ENCODE data around the gene RFLNA. TPM values are rescaled to one million over a fixed set of nuclear protein-coding genes. Genes with fewer than 3 reads are reported as not detected.
"Not testable (repeated sequence)": the region's sequence is repeated elsewhere in the genome, so short reads cannot be mapped to it uniquely, and the experiment has no call there.

Gene RFLNA
- total RNA-seq, 1 donor from 2014 or later: not detected

DNA sequence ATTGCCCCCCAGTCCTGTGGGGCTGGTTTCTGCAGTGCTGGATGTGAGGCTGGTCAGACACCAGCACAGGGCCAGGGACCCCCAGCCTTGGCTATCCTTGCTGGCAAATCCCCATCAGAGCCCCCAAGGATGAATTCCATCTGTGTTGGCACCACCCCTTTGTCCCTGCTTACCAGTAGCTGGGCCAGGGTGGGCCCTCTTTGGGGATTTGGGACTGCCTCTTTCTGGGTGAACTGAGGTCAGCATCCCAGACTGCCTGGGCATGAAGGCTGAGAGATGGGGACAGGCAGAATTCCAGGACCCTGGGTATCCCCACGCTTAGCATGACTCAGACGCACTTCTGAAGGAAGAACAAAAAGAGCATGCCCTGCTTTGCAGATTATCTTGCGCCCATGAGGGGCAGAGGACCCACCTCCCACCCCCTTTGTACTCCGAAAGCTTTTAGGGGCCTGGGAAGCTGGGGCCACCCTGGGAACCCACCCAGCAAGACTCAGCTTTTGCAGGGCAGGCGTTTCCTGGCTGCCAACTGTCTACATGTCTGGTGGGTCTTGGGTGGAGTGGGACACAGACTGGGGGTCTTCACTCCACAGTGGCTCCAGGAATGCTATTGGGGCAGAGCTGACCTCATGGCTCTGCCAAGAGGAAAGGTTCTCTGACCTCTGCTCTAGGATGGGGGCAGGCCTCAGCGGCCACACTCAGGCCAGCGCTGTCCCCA lies 26.8 kb downstream of the RFLNA start:
- intact Hi-C loops (cut with micrococcal nuclease): loop anchor here (2.0 kb wide), 1 partner anchor 285 kb away; no protein-coding TSS in a partner anchor
- no peaks in the 10 kb centered on the region for H3K27me3 Mint-ChIP-seq (ENCODE audit: low read depth)
- peaks cover 29% of the 10 kb centered on the region for H3K36me3 Mint-ChIP-seq (ENCODE audit: low read depth)
- no peak overlapping the region for H3K4me3 Mint-ChIP-seq (ENCODE audit: low read depth)
- H3K27ac Mint-ChIP-seq: no peak overlapping the region
- H3K9me3 Mint-ChIP-seq: peaks cover 11% of the 10 kb centered on the region
- no peak for DNase-seq (ENCODE audit: low spot score)
- H3K4me1 Mint-ChIP-seq (ENCODE audit: low read depth): no peaks in the 10 kb centered on the region

GRCh38 chr12:124322271-124322998 lies 27.5 kb downstream of the RFLNA start:
- Mint-ChIP-seq H3K27ac (no peak overlapping the region), H3K27me3 (ENCODE audit: low read depth) (no peaks in the 10 kb centered on the region), H3K4me3 (ENCODE audit: low read depth) (no peak overlapping the region), H3K4me1 (ENCODE audit: low read depth) (no peaks in the 10 kb centered on the region), H3K9me3 (peaks cover 11% of the 10 kb centered on the region), H3K36me3 (ENCODE audit: low read depth) (peaks cover 36% of the 10 kb centered on the region)
- DNase-seq (ENCODE audit: low spot score): no peak
- intact Hi-C loops (cut with micrococcal nuclease): no loop called here

GRCh38 chr12:124322999-124323328 lies 28.1 kb downstream of the RFLNA start:
- H3K27ac Mint-ChIP-seq; DNase-seq (ENCODE audit: low spot score); intact Hi-C loops (cut with micrococcal nuclease); H3K4me1 Mint-ChIP-seq (ENCODE audit: low read depth); H3K4me3 Mint-ChIP-seq (ENCODE audit: low read depth); H3K27me3 Mint-ChIP-seq (ENCODE audit: low read depth): not testable (repeated sequence)
- peaks cover 36% of the 10 kb centered on the region for H3K36me3 Mint-ChIP-seq (ENCODE audit: low read depth)
- H3K9me3 Mint-ChIP-seq: peaks cover 11% of the 10 kb centered on the region

GRCh38 chr12:124323771-124324530 lies 29.1 kb downstream of the RFLNA start:
- no peak overlapping the region for H3K4me3 Mint-ChIP-seq (ENCODE audit: low read depth)
- intact Hi-C loops (cut with micrococcal nuclease): no loop called here

GRCh38 chr12:124324803-124325705 lies 30.2 kb downstream of the RFLNA start:
- Mint-ChIP-seq H3K27me3 (ENCODE audit: low read depth) (no peaks in the 10 kb centered on the region), H3K4me3 (ENCODE audit: low read depth) (no peak overlapping the region), H3K27ac (no peak overlapping the region), H3K4me1 (ENCODE audit: low read depth) (no peaks in the 10 kb centered on the region), H3K9me3 (peaks cover 11% of the 10 kb centered on the region), H3K36me3 (ENCODE audit: low read depth) (peaks cover 45% of the 10 kb centered on the region)
- intact Hi-C loops (cut with micrococcal nuclease): no loop called here
- no peak for DNase-seq (ENCODE audit: low spot score)

More at GRCh38 chr12:124323771-124324530, 29.1 kb downstream of the RFLNA start:
- H3K27ac Mint-ChIP-seq: no peak overlapping the region
- H3K4me1 Mint-ChIP-seq (ENCODE audit: low read depth): no peaks in the 10 kb centered on the region
- no peaks in the 10 kb centered on the region for H3K27me3 Mint-ChIP-seq (ENCODE audit: low read depth)
- peaks cover 42% of the 10 kb centered on the region for H3K36me3 Mint-ChIP-seq (ENCODE audit: low read depth)
- H3K9me3 Mint-ChIP-seq: peaks cover 11% of the 10 kb centered on the region
- DNase-seq (ENCODE audit: low spot score): no peak

- intact Hi-C loops (cut with micrococcal nuclease): no loop called here
- Mint-ChIP-seq H3K36me3 (ENCODE audit: low read depth) (peaks cover 49% of the 10 kb centered on the region), H3K27ac (no peak overlapping the region), H3K9me3 (peaks cover 11% of the 10 kb centered on the region), H3K4me1 (ENCODE audit: low read depth) (no peaks in the 10 kb centered on the region), H3K4me3 (ENCODE audit: low read depth) (no peak overlapping the region), H3K27me3 (ENCODE audit: low read depth) (no peaks in the 10 kb centered on the region)
- DNase-seq (ENCODE audit: low spot score): no peak
These were observed 31.2 kb downstream of the RFLNA start for GRCh38 chr12:124326104-124326503.

DNA sequence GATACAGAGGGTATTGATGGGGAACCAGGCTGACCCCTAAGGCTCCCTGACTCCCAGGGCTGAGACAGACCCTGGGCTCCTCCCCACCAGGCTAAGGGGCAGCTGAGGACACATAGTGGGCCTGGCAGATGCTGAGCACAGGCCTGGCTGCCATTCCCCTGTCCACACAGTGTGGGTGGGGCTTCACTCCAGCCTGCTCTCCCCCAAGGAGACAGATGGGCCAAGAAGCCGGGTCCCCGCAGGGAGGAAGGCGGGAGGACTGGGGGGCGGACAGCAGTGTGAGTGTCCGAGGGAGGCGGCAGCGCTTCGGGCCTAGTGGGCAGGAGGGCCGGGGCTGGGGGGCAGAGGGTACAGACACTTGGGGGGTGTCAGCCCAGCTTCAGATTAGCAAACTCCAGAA lies 32.0 kb downstream of the RFLNA start:
- peaks cover 49% of the 10 kb centered on the region for H3K36me3 Mint-ChIP-seq (ENCODE audit: low read depth)
- H3K27ac Mint-ChIP-seq: no peak overlapping the region
- H3K9me3 Mint-ChIP-seq: peaks cover 11% of the 10 kb centered on the region
- no peaks in the 10 kb centered on the region for H3K27me3 Mint-ChIP-seq (ENCODE audit: low read depth)
- H3K4me1 Mint-ChIP-seq (ENCODE audit: low read depth): no peaks in the 10 kb centered on the region
- no peak for DNase-seq (ENCODE audit: low spot score)
- intact Hi-C loops (cut with micrococcal nuclease): no loop called here
- H3K4me3 Mint-ChIP-seq (ENCODE audit: low read depth): no peak overlapping the region

DNA sequence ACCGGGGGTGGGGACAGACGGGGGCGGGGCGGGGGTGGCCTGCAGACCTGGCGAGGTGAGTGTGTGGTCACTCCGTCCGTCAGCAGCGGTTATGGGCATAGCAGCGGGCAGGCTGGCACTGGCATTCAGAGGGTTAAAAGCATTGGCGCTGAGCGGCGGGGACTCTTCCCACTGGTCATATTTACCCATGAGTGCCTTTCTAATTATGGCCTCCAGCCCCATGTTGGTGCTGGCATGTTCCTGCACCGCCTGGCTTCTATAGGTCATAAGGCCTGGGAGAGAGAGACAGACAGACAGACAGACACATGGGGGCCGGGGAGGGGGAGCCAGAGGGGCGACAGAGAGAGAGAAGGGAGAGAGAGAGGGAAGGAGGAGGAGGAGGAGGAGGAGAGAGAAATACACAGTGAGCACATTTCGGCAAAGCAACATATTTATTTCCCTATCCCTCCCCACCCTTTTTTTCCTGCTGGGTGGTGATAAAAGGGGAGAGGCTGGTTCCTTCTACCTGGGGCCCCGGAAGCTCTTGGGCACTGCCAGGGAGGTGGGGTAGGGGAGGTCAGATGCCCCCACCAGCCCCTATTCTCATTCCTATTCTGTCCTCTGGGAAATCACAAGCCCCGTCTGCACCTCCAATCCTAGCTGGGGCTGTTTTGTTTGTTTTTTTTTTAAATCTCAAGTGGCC lies 32.6 kb downstream of the RFLNA start:
- no peak for DNase-seq (ENCODE audit: low spot score)
- Mint-ChIP-seq H3K27ac (no peak overlapping the region), H3K9me3 (peaks cover 11% of the 10 kb centered on the region), H3K27me3 (ENCODE audit: low read depth) (no peaks in the 10 kb centered on the region), H3K4me3 (ENCODE audit: low read depth) (no peak overlapping the region), H3K36me3 (ENCODE audit: low read depth) (peaks cover 50% of the 10 kb centered on the region), H3K4me1 (ENCODE audit: low read depth) (no peaks in the 10 kb centered on the region)
- intact Hi-C loops (cut with micrococcal nuclease): no loop called here

- Mint-ChIP-seq H3K4me1 (ENCODE audit: low read depth) (no peaks in the 10 kb centered on the region), H3K4me3 (ENCODE audit: low read depth) (no peak overlapping the region), H3K27ac (no peak overlapping the region), H3K36me3 (ENCODE audit: low read depth) (peaks cover 49% of the 10 kb centered on the region), H3K9me3 (peaks cover 11% of the 10 kb centered on the region), H3K27me3 (ENCODE audit: low read depth) (no peaks in the 10 kb centered on the region)
- DNase-seq (ENCODE audit: low spot score): no peak
- intact Hi-C loops (cut with micrococcal nuclease): no loop called here
These were observed 33.2 kb downstream of the RFLNA start for GRCh38 chr12:124328116-124328515.

DNA sequence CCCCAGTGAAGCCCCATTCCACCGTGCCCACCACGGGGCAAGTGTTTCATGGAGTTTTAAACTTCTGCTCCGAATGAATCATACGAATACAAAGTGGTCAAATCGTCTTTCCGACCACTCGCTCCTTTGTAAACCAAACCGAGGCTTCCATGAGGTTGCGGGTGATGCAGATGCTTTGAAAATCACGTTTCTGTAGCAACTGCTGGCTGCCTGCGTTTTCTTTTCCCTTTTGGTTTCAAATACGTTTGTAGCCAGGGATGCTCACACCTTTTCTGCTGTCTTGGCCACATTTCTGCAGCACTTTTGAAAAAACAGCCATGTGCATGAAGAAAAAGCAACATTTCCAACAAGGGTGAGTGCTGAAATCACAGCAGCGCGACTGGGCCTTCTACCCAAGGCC lies 33.7 kb downstream of the RFLNA start:
- Mint-ChIP-seq H3K9me3 (peaks cover 9% of the 10 kb centered on the region), H3K27ac (no peak overlapping the region), H3K27me3 (ENCODE audit: low read depth) (no peaks in the 10 kb centered on the region), H3K4me1 (ENCODE audit: low read depth) (no peaks in the 10 kb centered on the region), H3K36me3 (ENCODE audit: low read depth) (peaks cover 47% of the 10 kb centered on the region), H3K4me3 (ENCODE audit: low read depth) (no peak overlapping the region)
- intact Hi-C loops (cut with micrococcal nuclease): no loop called here
- DNase-seq (ENCODE audit: low spot score): no peak

- peaks cover 42% of the 10 kb centered on the region for H3K36me3 Mint-ChIP-seq (ENCODE audit: low read depth)
- no peak for DNase-seq (ENCODE audit: low spot score)
- H3K4me1 Mint-ChIP-seq (ENCODE audit: low read depth): no peaks in the 10 kb centered on the region
- H3K4me3 Mint-ChIP-seq (ENCODE audit: low read depth): no peak overlapping the region
- no peaks in the 10 kb centered on the region for H3K9me3 Mint-ChIP-seq
- no peaks in the 10 kb centered on the region for H3K27me3 Mint-ChIP-seq (ENCODE audit: low read depth)
- no peak overlapping the region for H3K27ac Mint-ChIP-seq
- intact Hi-C loops (cut with micrococcal nuclease): no loop called here
These were observed 37.3 kb downstream of the RFLNA start for GRCh38 chr12:124332058-124332672.

Data from activated T-helper 2 cell treated with anti-CD3 and anti-CD28 coated beads, Interferon-gamma antibody, Interleukin-2, Interleukin-4, amounts not matched to agents 10 μg/mL and 5 μg/mL and 100 μg/mL, durations not matched to agents 14 hours and 24 hours and 36 hours (primary cell).